ENCODE measurements around the gene PRKAG1.

PRKAG1 gene

DNA sequence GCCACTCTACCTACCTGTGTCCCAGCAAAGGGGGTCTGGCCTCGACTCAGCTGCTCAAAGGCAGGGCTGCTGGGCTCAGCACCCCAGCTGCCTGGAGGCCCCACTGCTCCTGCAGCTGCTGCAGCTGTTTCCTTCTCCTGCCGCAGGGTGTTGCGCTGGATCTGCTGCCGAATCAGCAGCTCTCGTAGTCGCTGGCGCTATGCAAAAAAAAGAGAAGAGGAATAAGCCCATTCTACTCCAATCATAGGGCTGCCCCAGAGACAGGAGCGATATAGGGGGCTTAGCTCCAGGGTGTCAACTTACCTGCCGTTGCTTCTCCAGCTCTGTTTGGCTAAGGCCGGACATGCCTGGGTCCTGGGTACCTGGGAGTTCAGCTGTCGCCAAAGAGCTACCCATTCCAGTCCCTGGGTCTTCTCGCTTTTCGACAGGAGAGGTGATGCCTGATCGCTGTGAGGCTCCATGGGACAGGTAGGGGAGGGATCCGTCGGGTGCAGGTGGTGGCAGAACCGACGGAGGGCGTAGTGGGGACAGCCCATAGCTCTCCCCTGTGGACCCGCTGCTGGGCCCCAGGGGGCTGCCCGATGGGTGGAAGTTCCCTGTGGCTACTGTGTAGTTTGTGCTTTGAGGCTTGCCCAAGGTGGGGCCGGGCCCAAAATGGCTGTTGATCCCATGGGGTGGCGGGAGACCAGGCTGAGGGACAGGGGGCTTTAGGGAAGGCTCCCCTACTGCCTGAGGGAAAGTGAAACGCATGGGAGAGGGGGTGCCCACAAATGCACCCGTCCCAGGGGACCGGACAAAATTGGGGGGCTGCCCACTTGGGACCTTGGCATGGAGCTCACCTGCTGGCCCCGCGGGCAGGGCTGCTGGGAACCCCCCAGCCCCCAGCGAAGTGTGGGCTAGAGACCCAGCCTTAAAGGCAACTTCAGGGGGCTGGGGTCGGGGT lies 21.1 kb upstream of the PRKAG1 start:
- no peak overlapping the region for H3K4me3 ChIP-seq (ENCODE audit: low read depth, low read length)
- DNase-seq (ENCODE audit: low read depth, low spot score): no peak
- TF ChIP-seq CTCF (IDR thresholded peaks at IDR 0.05; ENCODE audit: insufficient read depth, low read length, missing control alignments): no peak
- POLR2A ChIA-PET: no interaction called here
- CTCF ChIA-PET: interaction anchor here (0.8 to 8.5 kb wide), 9 partner anchors 7 to 49 kb away, joined by 3 to 68 read pairs (median 4); no protein-coding TSS in a partner anchor

DNA sequence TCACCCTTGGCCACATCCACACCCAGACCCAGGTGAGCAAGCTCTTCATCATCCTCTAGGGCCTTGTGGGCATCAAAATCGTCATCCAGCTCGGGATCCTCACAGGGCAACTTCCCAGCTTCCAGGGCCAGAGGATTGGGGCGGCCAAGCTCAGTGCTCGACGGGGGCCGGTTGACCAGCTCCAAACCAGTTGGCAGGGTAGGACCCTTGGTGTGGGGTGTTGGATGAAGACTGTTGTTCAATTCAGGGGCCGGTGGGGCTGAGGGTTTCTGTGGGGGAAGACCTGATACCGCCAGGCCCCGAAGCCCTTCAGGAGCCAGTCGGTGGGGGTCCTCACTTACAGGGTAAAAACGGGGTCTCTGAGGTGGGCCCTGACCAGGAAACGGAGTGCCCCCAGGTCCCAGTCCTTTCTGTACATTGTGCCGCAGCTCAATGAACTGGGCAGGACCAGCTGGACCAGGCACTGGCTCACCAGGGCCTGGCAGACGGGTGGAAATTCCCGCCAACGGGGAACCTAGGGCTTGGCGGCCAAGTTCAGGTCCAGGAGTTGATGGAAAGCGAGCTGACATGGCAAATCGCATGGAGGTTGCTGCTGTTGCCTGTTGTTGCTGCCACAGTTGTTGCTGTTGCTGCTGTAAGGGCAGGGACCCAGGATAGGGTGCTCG lies 19.8 kb upstream of the PRKAG1 start:
- no peak for DNase-seq (ENCODE audit: low read depth, low spot score)
- no peak overlapping the region for H3K4me3 ChIP-seq (ENCODE audit: low read depth, low read length)
- POLR2A ChIA-PET: no interaction called here
- no peak for TF ChIP-seq CTCF (IDR thresholded peaks at IDR 0.05; ENCODE audit: insufficient read depth, low read length, missing control alignments)
- CTCF ChIA-PET: interaction anchor here (1.2 to 8.5 kb wide), 8 partner anchors 8 to 50 kb away, joined by 3 to 68 read pairs (median 5); no protein-coding TSS in a partner anchor

DNA sequence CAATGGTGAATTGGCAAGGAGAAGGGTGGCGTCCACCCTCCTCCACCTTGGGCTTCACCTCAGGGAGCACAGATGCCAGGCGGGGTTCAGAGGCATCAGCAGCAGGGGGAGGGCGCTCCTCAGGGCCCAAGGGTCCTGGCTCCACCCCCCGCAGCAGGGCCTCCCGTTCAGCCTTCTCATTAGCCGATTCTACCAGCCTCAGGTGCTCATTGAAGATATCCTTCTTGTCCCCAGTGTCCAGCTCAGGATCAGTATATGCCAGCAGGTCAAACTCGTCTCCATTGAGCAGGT lies 19.3 kb upstream of the PRKAG1 start:
- POLR2A ChIA-PET: interaction anchor here (1.0 kb wide), 1 partner anchor 9 kb away, joined by 3 read pairs; no protein-coding TSS in a partner anchor

GRCh38 chr12:49037111-49037946 lies 18.8 kb upstream of the PRKAG1 start:
- no peak for DNase-seq (ENCODE audit: low read depth, low spot score)
- ChIA-PET CTCF (interaction anchor here (1.0 to 8.5 kb wide), 8 partner anchors 9 to 41 kb away, joined by 3 to 68 read pairs (median 5); no protein-coding TSS in a partner anchor), POLR2A (interaction anchor here (1.0 kb wide), 1 partner anchor 8 kb away, joined by 3 read pairs; no protein-coding TSS in a partner anchor)
- H3K4me3 ChIP-seq (ENCODE audit: low read depth, low read length): no peak overlapping the region
- TF ChIP-seq CTCF (IDR thresholded peaks at IDR 0.05; ENCODE audit: insufficient read depth, low read length, missing control alignments): no peak

More for the DNA sequence above, 19.3 kb upstream of the PRKAG1 start:
- TF ChIP-seq CTCF (IDR thresholded peaks at IDR 0.05; ENCODE audit: insufficient read depth, low read length, missing control alignments): no peak
- CTCF ChIA-PET: interaction anchor here (1.2 to 8.5 kb wide), 6 partner anchors 8 to 23 kb away, joined by 4 to 68 read pairs (median 5); no protein-coding TSS in a partner anchor
- DNase-seq (ENCODE audit: low read depth, low spot score): no peak
- H3K4me3 ChIP-seq (ENCODE audit: low read depth, low read length): no peak overlapping the region

- DNase-seq (ENCODE audit: low read depth, low spot score): no peak
- ChIA-PET POLR2A (no interaction called here), CTCF (interaction anchor here (4.8 to 8.5 kb wide), 2 partner anchors 10 to 16 kb away, joined by 33 to 68 read pairs; no protein-coding TSS in a partner anchor)
- no peak overlapping the region for H3K4me3 ChIP-seq (ENCODE audit: low read depth, low read length)
- TF ChIP-seq CTCF (IDR thresholded peaks at IDR 0.05; ENCODE audit: insufficient read depth, low read length, missing control alignments): no peak
Observed at GRCh38 chr12:49036029-49036428, 17.5 kb upstream of the PRKAG1 start.

Measured in AG04449 (cell line).